Endothelial cell (in vitro differentiated cells): ENCODE data around the gene JMJD6. TPM values are rescaled to one million over a fixed set of nuclear protein-coding genes. Genes with fewer than 3 reads are reported as not detected.
A peak's percentile ranks its signal among the peaks of the same experiment; 100 is the strongest.
"Not testable (repeated sequence)": the region's sequence is repeated elsewhere in the genome, so short reads cannot be mapped to it uniquely, and the experiment has no call there.

Experiments
- DNase-seq: peaks from one replicate; pipeline ENCODE4 v3.0.0; 2021; ENCODE audit warnings: low spot score
- H3K27ac Mint-ChIP-seq: one replicate; pipeline ENCODE4 v1.8.0; 2021; ENCODE audit warnings: mixed read lengths, inconsistent platforms; ENCODE audit not compliant: unreplicated experiment
- H3K27me3 Mint-ChIP-seq: one replicate; pipeline ENCODE4 v1.8.0; 2021; ENCODE audit warnings: mild to moderate bottlenecking, moderate library complexity, mixed read lengths, inconsistent platforms; ENCODE audit not compliant: unreplicated experiment
- H3K36me3 Mint-ChIP-seq: one replicate; pipeline ENCODE4 v1.8.0; 2021; ENCODE audit warnings: mild to moderate bottlenecking, low read depth, mixed read lengths, inconsistent platforms; ENCODE audit not compliant: unreplicated experiment
- H3K4me1 Mint-ChIP-seq: one replicate; pipeline ENCODE4 v1.8.0; 2021; ENCODE audit warnings: mild to moderate bottlenecking, mixed read lengths, inconsistent platforms; ENCODE audit not compliant: unreplicated experiment
- H3K4me3 Mint-ChIP-seq: one replicate; pipeline ENCODE4 v1.8.0; 2021; ENCODE audit warnings: mild to moderate bottlenecking, mixed read lengths, inconsistent platforms; ENCODE audit not compliant: unreplicated experiment
- H3K9me3 Mint-ChIP-seq: one replicate; pipeline ENCODE4 v1.8.0; 2021; ENCODE audit warnings: mixed read lengths, inconsistent platforms; ENCODE audit not compliant: unreplicated experiment
- CTCF ChIP-seq: fragments of 200-600 bp; sonication (generic); IDR thresholded peaks from one replicate; pipeline ENCODE4 v1.5.0; 2021; ENCODE audit warnings: antibody characterized with exemption; ENCODE audit not compliant: unreplicated experiment
- total RNA-seq: library from RNA; stranded (reverse); fragmentation: NEBNext Ultra II Directional; extraction: Animal tissue kit (Norgen Biotek cat#: 25700); gene quantifications from one replicate; pipeline ENCODE4 v1.2.1, GENCODE V29; 2021; ENCODE audit not compliant: unreplicated experiment

Gene JMJD6
- total RNA-seq, 1 donor from 2014 or later: 25.6 TPM

- peaks cover 24% of the 10 kb centered on the region for H3K36me3 Mint-ChIP-seq
- H3K9me3 Mint-ChIP-seq: no peaks in the 10 kb centered on the region
- H3K4me3 Mint-ChIP-seq: peak within 1 kb of the TSS; percentile 89
- DNase-seq: peak; percentile 65
- TF ChIP-seq CTCF: no peak
- peaks cover 6% of the 10 kb centered on the region for H3K27me3 Mint-ChIP-seq
- H3K4me1 Mint-ChIP-seq: peaks cover 18% of the 10 kb centered on the region
- peak within 1 kb of the TSS; percentile 13 for H3K27ac Mint-ChIP-seq
Observed at GRCh38 chr17:76710863-76711611, 15.4 kb downstream of the JMJD6 start, which contains the start of gene MXRA7. Gene MXRA7, minus strand, starts transcription at chr17:76710965. Its CDS starts 19 bp downstream, at chr17:76710946.

GRCh38 chr17:76709951-76710862 is 16.2 kb downstream of the JMJD6 start:
- Mint-ChIP-seq H3K4me3 (peak overlapping the region; percentile 88), H3K36me3 (peaks cover 19% of the 10 kb centered on the region), H3K4me1 (peaks cover 18% of the 10 kb centered on the region), H3K27ac (peak overlapping the region; percentile 13)
- not testable (repeated sequence) for DNase-seq, H3K9me3 Mint-ChIP-seq, H3K27me3 Mint-ChIP-seq

- Mint-ChIP-seq H3K27ac (peak overlapping the region; percentile 13), H3K27me3 (peaks cover 6% of the 10 kb centered on the region), H3K4me3 (peak overlapping the region; percentile 88), H3K36me3 (peaks cover 15% of the 10 kb centered on the region), H3K9me3 (no peaks in the 10 kb centered on the region), H3K4me1 (peaks cover 18% of the 10 kb centered on the region)
- DNase-seq: no peak
- TF ChIP-seq CTCF: no peak
Observed at GRCh38 chr17:76709077-76709950, 17.1 kb downstream of the JMJD6 start.

GRCh38 chr17:76707985-76708807 is 18.2 kb downstream of the JMJD6 start:
- peaks cover 18% of the 10 kb centered on the region for H3K4me1 Mint-ChIP-seq
- DNase-seq: peak; percentile 75
- no peaks in the 10 kb centered on the region for H3K9me3 Mint-ChIP-seq
- no peak for TF ChIP-seq CTCF
- peaks cover 4% of the 10 kb centered on the region for H3K36me3 Mint-ChIP-seq
- no peak overlapping the region for H3K27ac Mint-ChIP-seq
- H3K4me3 Mint-ChIP-seq: peak overlapping the region; percentile 37
- H3K27me3 Mint-ChIP-seq: peaks cover 6% of the 10 kb centered on the region
